ENCODE data around the gene CYS1.
"Not testable (repeated sequence)": the region's sequence is repeated elsewhere in the genome, so short reads cannot be mapped to it uniquely, and the experiment has no call there.

CYS1 gene

DNA sequence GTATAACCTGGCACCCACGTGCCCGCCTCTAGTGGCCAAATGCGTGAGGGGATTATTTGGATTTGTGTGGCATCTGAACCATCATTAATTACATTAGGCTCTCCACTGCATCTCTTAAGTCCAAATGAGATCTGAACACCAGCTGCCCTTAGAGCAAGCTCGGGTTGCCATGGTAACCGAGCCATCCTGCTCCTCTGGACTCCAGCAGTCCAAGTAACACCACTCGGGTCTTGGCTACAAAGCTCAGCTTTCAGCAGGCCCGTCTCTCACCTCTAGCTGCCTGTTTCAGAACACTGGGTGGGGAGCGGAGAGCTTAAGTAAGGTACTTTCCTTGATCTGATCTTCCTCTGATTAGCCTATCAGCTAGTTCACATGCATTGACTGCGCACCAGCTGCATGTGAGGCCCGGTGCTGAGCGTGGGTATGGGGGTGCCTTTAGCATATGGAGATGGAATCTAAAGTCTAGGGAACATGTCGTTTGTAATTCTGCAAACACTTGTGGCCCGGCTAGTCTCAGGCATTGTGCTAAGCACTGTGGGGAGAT is 14.1 kb upstream of the CYS1 start:
- DNase-seq (ENCODE audit: low read depth in 2 of 3, low spot score in 2 of 3): no peak

DNA sequence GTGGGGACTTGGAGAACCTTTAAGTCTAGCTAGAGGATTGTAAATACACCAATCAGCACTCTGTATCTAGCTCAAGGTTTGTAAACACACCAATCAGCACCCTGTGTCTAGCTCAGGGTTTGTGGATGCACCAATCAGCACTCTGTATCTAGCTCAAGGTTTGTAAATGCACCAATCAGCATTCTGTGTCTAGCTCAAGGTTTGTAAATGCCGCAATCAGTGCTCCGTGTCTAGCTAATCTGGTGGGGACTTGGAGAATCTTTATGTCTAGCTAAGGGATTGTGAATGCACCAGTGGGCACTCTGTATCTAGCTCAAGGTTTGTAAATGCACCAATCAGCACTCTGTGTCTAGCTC is 11.7 kb upstream of the CYS1 start:
- DNase-seq (ENCODE audit: low read depth in 2 of 3, low spot score in 2 of 3): not testable (repeated sequence)

DNA sequence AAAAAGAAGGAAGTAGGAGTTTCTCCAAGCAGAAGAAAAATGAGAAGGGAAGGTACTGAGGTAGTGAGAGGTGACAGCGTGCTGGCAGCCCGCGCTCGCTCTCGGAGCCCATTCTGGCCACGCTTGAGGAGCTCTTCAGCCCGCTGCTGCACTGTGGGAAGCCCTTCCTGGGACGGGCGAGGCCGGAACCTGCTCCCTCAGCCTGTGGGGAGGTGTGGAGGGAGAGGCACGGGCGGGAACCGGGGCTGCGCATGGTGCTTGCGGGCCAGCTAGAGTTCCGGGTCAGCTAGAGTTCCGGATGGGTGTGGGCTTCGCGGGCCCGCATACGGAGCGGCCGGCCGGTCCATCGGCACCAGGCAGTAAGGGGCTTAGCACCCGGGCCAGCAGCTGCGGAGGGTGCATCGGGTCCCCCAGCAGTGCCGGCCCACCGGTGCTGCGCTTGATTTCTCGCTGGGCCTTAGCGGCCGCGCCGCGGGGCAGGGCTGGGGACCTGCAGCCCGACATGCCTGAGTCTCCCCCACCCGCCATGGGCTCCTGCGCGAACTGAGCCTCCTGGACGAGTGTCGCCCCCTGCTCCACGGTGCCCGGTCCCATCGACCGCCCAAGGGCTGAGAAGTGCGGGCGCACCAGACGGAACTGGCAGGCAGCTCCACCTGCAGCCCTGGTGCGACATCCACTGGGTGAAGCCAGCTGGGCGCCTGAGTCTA is 11.1 kb upstream of the CYS1 start:
- DNase-seq (ENCODE audit: low read depth in 2 of 3, low spot score in 2 of 3): no peak

DNA sequence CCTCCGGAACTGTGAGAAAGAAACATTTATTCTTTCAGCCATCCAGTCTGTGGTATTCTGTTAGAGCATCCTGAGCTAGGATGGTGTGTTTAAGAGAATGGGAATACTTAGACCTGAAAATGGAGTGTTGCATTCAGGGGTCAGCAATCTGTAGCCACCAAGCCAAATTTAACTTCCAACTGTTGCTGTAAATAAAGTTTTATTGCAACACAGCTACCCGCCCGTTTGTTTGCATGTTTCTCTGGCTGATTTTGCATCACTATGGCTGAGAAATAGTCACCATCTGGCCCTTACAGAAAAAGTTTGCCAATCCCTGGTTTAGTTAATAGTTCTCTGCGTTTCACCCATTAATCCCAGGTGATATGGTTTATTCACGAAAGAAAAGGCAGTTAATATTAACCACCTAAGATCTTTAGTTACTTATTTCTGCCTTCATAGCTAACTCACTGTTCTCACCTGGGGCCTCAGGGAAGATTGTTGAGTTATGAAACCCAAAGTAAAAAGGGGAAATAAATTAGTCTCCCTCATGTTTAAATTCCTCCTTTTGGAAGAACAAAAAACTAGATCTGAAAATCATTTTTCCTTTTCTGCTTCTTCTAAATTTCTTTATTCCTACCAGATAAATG is 9.5 kb upstream of the CYS1 start:
- no peak for DNase-seq (ENCODE audit: low read depth in 2 of 3, low spot score in 2 of 3)

DNA sequence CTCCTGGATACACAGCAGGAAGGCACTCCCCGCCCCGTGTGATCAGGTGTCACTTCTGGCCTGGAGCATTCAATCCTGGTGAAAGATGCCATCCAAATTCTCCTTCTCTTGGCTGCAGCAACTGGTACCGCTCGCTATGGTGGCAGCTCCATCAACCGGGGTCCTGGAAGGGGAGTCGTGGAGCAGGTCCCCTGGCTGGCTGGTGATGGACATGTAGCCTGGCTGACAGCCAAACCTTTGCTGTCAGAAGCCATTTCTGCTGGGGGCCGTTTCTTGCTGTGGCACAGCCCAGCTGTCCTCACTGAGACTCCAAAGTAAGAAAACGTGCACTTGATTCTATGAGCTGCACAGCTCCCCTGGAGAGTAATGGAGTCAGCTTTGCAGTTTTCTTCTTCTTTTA is 7.1 kb upstream of the CYS1 start:
- DNase-seq (ENCODE audit: low read depth in 2 of 3, low spot score in 2 of 3): no peak

DNA sequence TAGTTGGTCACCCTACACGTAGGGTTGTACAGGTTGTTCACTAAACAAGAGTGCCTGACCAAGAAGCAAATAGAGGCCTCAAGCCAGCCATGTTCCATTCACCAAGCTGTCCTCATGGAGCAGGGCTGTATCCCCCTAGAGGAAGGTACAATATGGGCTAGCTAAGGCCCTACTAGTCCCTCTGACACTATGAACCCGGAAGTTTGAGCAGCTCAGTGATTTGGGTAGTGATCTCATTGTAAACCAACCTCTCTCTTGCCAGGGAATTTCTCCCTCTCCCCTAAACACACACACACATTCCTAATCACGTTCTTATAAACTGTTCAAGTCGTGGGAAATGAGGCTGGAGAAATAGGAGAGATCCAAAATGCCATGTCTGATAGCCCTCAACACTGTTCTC is 6.7 kb upstream of the CYS1 start:
- DNase-seq (ENCODE audit: low read depth in 2 of 3, low spot score in 2 of 3): no peak

DNA sequence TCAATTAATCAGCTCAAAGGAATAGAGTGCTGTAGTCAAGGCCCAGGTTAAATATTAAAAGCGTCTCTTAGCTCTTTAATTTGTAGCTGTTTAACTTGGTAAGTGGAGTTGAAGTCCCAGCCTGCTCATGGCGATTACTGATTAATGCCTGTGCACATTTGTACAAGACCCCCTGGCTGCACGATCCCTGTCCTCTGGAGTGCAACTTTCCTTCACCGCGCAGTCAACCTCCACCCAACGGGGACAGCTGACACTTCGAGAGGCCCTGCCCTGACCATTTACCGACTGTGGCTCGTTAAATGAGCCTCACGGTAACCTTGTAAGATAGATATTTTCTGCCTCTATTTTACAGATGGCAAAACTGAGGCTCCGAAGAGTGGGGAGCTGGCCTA is 5.5 kb upstream of the CYS1 start:
- no peak for DNase-seq (ENCODE audit: low read depth in 2 of 3, low spot score in 2 of 3)

DNA sequence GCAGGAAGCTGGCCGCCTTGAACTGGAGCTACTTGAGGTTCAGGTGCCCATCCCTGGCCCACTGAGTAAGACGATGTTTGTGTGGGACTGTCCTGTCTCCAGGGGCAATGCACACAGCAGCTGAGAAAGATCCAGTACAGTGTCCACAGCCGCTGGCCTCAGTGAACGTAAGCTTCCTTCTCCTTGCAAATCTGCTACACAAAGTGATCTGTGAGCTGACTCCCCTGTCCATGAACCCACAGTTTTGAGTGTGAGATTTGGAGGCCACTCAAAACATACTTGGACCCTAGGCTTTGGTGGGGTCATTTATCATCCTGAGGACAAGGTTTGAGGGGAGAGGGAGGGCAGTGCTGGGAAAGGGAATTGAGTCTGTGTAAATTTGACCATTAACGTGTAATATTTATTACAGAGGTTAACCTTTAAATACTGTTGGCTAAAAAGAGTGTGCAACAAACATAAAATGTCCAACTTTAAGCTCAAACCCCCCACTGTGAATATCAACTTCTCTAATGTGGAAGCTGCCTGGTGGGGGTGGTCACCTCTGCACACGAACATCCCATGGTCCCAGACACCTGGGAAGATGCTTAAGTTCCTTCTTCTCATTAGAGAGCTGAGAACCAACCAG is 4.9 kb upstream of the CYS1 start:
- no peak for DNase-seq (ENCODE audit: low read depth in 2 of 3, low spot score in 2 of 3)

DNA sequence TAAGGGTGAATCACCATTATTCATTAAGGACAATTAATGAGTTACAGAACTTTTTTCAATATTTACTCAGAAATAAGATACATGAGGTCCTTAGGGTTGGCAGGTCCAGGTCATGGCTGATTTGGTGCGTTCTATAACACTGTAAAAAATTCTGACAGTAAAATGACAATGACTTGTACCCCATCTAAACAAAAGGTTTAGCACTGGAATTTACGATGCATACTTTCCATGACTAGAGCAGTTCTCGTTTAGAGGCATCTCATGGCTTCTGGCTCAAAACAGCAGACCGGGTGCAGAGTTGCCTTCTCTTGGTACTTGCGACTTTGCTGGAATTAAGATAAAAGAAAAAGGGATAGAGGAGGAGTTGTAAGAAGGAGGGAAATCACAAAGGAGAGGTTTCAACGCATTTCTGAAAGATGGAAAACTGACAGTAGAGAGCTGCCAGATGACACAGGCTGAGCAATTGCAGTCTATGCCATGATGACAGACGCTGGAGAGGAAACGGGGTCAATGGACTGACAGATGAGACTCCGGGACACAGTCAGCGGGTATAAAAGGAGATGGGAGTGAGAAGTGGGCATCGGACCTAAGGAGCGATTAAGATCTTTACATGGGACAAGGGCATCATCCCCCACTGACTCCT is 4.1 kb upstream of the CYS1 start:
- no peak for DNase-seq (ENCODE audit: low read depth in 2 of 3, low spot score in 2 of 3)

DNA sequence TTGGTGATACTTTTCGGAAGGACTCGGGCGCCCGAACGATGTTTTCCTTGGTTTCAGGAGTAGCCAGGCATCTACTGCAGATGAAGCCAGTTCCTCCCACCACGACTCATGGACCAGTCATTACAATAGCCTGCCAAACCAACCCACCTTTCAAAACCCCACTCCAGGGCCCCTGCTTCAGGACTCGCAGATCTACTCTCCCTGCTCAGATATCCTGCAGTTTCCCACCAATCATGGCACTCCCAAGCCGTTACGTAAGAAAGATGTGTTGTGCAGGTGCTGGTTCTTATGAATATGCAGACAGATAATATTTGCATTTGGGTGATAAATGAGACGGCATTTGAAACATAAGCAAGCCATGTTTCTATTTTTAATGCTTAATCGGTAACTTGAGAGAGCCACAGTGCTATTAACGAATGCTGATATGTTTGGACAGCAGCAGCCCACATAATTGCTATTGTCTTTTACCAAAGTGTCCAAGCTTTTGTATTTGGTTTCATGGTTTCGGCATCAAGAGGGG is 3.5 kb upstream of the CYS1 start:
- no peak for DNase-seq (ENCODE audit: low read depth in 2 of 3, low spot score in 2 of 3)

DNA sequence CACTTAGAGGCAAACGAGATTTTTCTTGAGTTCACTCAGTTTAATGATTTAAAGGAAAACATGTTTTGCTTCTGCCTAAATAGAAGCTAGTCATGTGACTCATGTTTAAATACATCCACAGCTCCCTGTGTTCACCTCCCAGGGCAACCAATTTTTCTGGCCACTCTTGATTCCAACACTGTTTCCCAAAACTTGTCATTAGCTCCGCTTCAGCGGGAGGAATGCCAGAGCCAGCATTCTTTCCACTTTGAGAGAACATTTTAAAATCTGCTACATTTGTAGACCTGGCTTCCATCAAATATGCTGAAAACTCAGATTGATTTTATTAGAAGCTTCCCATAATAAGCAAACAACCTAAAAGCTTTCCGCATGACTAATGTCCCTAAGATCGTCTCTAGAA is 2.8 kb upstream of the CYS1 start:
- DNase-seq (ENCODE audit: low read depth in 2 of 3, low spot score in 2 of 3): no peak

DNA sequence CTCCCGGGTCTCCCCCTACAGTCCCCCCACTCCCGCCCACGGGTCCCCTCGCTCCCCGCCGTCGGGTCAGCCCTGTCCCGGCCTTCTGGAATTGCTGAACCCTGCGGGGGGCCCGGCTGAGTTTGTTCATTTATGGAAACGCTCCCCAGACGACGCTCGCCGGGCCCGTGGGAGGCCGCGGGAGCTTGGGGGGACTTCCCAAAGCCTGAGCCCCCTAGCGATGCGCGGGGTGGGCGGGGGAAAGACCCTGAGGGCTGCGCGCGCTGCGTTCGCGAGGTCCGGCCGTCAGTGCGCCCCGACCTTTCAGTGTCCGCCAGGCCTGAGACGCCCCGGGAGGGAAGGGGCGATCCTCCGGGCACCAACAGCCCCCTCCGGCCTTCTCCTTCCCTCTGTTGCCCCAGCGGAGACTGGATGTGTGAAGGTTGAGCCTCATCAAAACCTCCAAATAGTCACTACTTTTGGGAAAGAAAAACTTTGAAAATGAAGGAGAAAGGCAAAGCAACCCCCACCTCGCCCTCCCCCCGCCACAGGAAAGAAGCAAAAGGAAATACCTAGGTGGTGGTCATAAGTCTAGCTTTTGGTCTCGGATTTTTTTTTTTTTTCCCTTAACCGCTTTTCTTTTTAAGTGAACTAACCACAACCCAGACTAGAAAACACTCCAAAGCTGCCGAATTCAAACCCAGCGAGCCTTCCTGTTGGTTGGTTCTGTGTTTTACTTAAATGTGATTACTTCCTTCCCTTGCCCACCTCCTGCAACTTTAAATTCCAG is 509 bp upstream of the CYS1 start:
- DNase-seq (ENCODE audit: low read depth in 2 of 3, low spot score in 2 of 3): no peak

DNA sequence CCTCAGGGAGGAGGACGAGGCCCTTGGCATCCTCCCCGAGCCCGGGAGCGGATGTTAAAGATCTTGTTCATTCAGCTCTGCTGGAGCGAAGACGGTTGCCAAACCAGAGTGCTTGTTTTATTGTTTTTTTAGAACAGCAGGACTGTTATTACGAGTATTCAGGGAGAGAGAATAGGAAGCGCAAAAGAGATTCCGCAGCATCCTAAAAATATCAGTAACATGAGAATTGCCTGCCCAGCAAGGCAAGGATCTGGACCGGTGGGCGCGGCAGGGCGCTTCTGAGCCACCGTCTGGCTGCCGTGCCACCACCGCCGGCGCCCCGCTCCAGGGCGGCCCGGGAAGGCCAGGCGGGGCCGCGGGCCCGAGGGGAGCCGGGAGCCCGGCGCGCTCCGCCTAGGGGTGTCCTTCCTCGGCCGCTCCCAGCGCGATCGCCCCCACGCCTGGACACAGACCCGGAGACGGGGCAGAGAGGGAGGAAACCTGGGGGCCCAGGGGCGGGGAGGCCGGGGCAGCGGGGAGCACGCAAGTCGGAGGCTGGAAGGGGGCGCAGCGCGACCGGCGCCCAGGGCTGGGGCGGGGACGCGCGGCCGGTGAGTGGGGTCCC is 843 bp downstream of the CYS1 start:
- DNase-seq (ENCODE audit: low read depth in 2 of 3, low spot score in 2 of 3): no peak

DNA sequence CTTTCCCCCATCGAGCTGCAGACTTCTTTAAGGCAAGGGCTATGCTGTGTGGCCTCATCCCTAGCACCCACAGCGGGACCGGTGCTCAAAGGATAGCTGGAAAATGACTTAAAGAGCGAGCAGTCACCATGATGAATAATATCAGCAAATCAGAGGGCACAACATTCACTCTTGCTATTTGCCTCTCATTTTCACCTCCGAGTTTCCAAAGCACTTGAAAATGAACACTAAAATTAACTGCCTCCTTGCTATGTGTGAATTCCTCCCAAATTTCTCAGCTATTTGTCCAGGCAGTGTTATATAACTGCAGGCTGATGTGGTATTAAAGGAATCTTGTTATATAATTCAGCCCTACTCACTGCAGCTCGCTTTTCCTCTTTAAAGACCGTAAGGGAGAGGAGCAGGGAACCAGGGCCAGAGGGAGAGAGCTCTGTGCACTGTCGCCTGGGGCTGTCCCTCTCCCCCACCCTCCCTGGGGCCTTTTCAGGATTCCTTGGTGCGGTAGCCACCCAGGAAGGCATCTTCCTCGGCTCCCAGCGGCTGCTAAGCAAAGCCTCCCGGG is 1.4 kb downstream of the CYS1 start:
- no peak for DNase-seq (ENCODE audit: low read depth in 2 of 3, low spot score in 2 of 3)

DNA sequence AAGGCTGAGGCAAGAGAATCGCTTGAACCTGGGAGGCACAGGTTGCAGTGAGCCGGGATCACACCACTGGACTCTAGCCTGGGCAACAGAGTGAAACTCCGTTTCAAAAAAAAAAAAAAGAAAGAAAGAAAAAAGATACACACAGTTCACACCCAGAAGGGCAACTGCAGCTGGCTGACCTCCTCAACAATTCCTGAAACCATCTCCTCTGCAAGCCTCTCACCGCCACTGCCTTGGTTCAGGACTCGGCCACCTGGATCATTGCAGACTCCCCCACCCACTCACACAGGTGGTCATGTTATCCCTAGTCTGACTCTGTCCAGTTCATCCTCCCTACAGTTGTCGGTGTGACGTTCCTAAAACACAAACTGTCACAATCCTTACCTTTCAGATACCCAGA is 2.2 kb downstream of the CYS1 start:
- no peak for DNase-seq (ENCODE audit: low read depth in 2 of 3, low spot score in 2 of 3)

DNA sequence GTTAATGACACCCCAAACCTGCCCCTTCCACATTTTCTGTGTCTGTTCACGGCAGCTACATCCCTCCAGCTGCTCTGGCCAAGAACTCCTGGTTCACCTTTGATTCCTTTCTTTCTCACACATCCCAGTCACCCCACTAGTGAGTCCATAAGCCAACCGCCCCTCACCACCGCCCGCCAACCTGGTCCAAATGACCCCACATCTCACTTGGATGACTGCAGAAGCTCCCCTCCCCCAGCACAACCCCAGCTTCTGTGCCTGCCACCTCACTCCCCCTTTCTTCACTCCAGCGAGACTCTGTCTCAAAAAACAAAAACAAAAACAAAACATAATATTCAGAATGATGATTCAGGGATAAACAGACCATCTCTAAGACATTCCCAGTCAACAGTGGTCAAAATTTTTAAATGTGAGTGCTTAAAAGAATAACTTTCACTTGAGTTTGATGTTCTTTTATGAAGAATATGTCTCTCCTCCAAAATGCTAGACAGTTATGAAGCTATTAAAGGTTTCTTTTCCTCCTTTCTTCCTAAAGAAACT is 3.2 kb downstream of the CYS1 start:
- no peak for DNase-seq (ENCODE audit: low read depth in 2 of 3, low spot score in 2 of 3)

DNA sequence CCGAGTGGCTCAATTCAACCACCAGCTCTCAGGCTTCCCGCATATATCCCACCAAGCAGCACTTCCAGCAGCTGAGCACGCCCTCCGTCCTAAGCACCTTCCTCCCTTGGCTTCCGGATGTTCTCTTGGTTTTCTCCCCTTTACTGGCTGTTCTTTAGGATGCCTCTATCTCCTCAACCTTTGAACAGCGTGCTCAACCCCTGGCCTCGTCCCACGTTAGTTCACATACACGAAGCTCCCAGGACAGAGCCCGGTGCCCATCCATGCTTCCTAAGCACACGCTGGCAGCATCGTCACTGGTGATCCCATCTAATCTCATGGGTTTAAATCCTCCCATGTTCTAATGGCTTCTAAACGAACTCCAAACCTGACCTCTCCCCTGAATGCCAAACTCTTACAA is 3.7 kb downstream of the CYS1 start:
- no peak for DNase-seq (ENCODE audit: low read depth in 2 of 3, low spot score in 2 of 3)

DNA sequence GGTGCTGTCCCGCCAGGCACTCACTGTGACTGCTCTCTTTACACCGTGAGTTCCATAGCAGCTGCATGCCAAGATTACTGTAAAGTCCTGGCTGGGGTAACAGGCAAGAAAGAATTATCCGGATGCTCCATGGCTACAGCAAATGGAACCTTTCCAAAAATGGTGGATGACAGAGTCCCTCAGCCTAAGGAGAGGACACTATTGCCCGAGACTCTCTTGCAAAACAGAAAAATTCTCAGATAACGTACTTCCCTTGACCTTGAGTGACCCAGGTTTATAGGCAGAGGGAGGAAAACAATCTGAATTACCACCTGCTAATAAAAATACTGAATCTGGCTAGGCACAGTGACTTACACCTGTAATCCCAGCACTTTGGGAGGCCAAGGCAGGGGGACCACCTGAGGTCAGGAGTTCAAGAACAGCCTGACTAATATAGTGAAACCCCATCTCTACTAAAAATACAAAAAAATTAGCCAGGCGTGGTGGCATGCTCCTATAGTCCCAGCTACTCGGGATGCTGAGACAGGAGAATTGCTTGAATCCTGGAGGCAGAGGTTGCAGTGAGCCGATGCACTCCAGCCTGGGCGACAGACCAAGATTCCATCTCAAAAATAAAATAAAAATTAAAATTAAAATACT is 4.5 kb downstream of the CYS1 start:
- DNase-seq (ENCODE audit: low read depth in 2 of 3, low spot score in 2 of 3): no peak

DNA sequence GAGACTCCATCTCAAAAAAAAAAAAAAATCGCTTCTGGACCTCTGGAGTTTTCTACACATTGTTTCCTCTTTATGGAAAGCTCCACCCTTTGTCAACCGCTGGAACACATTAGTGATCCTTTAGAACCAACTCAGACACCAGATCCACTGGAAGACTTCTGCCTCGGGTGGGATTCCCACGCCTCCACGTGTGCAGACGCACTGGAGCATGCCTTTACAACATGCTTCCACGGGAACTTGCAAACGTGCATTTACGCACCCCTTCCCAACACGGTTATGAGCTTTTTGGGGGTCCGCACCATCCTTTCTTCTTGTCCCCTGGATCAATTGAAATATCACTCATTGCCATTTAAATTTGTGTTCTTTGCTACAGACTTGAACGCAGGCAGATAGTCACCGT is 5.1 kb downstream of the CYS1 start:
- no peak for DNase-seq (ENCODE audit: low read depth in 2 of 3, low spot score in 2 of 3)

DNA sequence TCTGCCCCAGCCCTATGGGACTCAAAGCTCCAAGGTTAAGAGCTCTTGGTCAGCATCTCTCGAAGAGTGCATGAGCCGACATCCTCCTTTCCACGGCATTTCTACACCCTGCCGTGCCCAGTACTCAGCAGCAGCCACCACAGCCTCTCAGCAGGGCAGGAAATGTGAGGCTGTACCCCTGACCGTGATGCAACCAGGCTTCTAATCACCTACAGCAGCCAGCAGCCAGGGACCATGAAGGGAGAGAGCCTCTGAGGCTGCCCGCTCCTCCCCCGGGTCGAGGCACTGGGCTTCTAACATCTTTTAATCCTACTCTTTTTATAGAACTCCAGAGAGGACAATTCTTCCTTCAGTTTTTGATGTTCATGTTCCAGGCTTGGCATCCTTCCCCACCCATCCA is 6.5 kb downstream of the CYS1 start:
- no peak for DNase-seq (ENCODE audit: low read depth in 2 of 3, low spot score in 2 of 3)
